OCI-LY3 (cell line): ENCODE results near the gene WDR27.

Experiments
- EZH2phosphoT487 ChIP-seq: fragments of 200-600 bp; shearing (Covaris generic); IDR thresholded peaks from 2 replicates; pipeline ENCODE4 v1.6.1; 2018; ENCODE audit warnings: antibody characterized with exemption, mixed run types, low read depth
- TF ChIP-seq, protein P1 (sequence below): fragments of 200-600, 300-600 bp; sonication (generic); IDR thresholded peaks from 2 replicates; pipeline ENCODE4 v1.5.1; 2014; ENCODE audit warnings: antibody characterized with exemption, low read length, low read depth

- TF ChIP-seq EZH2phosphoT487: no peak
- TF ChIP-seq, protein P1, sequence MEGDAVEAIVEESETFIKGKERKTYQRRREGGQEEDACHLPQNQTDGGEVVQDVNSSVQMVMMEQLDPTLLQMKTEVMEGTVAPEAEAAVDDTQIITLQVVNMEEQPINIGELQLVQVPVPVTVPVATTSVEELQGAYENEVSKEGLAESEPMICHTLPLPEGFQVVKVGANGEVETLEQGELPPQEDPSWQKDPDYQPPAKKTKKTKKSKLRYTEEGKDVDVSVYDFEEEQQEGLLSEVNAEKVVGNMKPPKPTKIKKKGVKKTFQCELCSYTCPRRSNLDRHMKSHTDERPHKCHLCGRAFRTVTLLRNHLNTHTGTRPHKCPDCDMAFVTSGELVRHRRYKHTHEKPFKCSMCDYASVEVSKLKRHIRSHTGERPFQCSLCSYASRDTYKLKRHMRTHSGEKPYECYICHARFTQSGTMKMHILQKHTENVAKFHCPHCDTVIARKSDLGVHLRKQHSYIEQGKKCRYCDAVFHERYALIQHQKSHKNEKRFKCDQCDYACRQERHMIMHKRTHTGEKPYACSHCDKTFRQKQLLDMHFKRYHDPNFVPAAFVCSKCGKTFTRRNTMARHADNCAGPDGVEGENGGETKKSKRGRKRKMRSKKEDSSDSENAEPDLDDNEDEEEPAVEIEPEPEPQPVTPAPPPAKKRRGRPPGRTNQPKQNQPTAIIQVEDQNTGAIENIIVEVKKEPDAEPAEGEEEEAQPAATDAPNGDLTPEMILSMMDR: no peak
Measured at GRCh38 chr6:169407325-169407724, 294.5 kb downstream of the WDR27 start.
